ENCODE measurements around the gene PMEPA1.

Gene PMEPA1

GRCh38 chr20:57603120-57603519 is 106.7 kb downstream of the PMEPA1 start:
- no peak for DNase-seq

GRCh38 chr20:57601737-57602136 is 108.1 kb downstream of the PMEPA1 start:
- no peak for DNase-seq

GRCh38 chr20:57601211-57601570 is 108.6 kb downstream of the PMEPA1 start:
- no peak for DNase-seq

- DNase-seq, result no peak
Measured at GRCh38 chr20:57600320-57601210, 109.2 kb downstream of the PMEPA1 start.

- DNase-seq, result no peak
Measured at GRCh38 chr20:57598491-57598890, 111.3 kb downstream of the PMEPA1 start.

All from stimulated activated naive CD4-positive, alpha-beta T cell (primary cell).